ENCODE data around the gene EMX2.
"Not testable (repeated sequence)": the region's sequence is repeated elsewhere in the genome, so short reads cannot be mapped to it uniquely, and the experiment has no call there.

The EMX2 gene

GRCh38 chr10:117565068-117565467 is 22.5 kb downstream of the EMX2 start:
- Histone ChIP-seq H3K4me3 (ENCODE audit: low read length) (no peak overlapping the region), H3K27me3 (ENCODE audit: insufficient read depth, low read length) (peaks cover 4% of the 10 kb centered on the region), H3K9me3 (ENCODE audit: low read length) (no peaks in the 10 kb centered on the region), H3K4me1 (ENCODE audit: insufficient read depth, low read length) (no peaks in the 10 kb centered on the region), H2AFZ (ENCODE audit: low read depth, low read length) (no peak overlapping the region), H3K36me3 (ENCODE audit: insufficient read depth, low read length) (no peaks in the 10 kb centered on the region)

- no peaks in the 10 kb centered on the region for H3K4me1 ChIP-seq (ENCODE audit: insufficient read depth, low read length)
- no peaks in the 10 kb centered on the region for H3K36me3 ChIP-seq (ENCODE audit: insufficient read depth, low read length)
- no peaks in the 10 kb centered on the region for H3K27me3 ChIP-seq (ENCODE audit: insufficient read depth, low read length)
- no peak overlapping the region for H2AFZ ChIP-seq (ENCODE audit: low read depth, low read length)
- no peak overlapping the region for H3K4me3 ChIP-seq (ENCODE audit: low read length)
- H3K9me3 ChIP-seq (ENCODE audit: low read length) = no peaks in the 10 kb centered on the region
Observed at GRCh38 chr10:117568334-117568733, 25.8 kb downstream of the EMX2 start.

GRCh38 chr10:117569610-117570390 is 27.3 kb downstream of the EMX2 start:
- Histone ChIP-seq H3K4me1 (ENCODE audit: insufficient read depth, low read length) (no peaks in the 10 kb centered on the region), H3K36me3 (ENCODE audit: insufficient read depth, low read length) (no peaks in the 10 kb centered on the region), H3K27me3 (ENCODE audit: insufficient read depth, low read length) (no peaks in the 10 kb centered on the region), H3K4me3 (ENCODE audit: low read length) (no peak overlapping the region), H3K9me3 (ENCODE audit: low read length) (no peaks in the 10 kb centered on the region), H2AFZ (ENCODE audit: low read depth, low read length) (no peak overlapping the region)

GRCh38 chr10:117570880-117571279 is 28.3 kb downstream of the EMX2 start:
- H2AFZ ChIP-seq (ENCODE audit: low read depth, low read length) = no peak overlapping the region
- H3K4me3 ChIP-seq (ENCODE audit: low read length) = no peak overlapping the region
- H3K9me3 ChIP-seq (ENCODE audit: low read length) = no peaks in the 10 kb centered on the region
- H3K36me3 ChIP-seq (ENCODE audit: insufficient read depth, low read length) = no peaks in the 10 kb centered on the region
- H3K27me3 ChIP-seq (ENCODE audit: insufficient read depth, low read length) = peaks cover 2% of the 10 kb centered on the region
- no peaks in the 10 kb centered on the region for H3K4me1 ChIP-seq (ENCODE audit: insufficient read depth, low read length)

GRCh38 chr10:117574498-117575146 is 32.1 kb downstream of the EMX2 start:
- no peak overlapping the region for H3K4me3 ChIP-seq (ENCODE audit: low read length)
- no peaks in the 10 kb centered on the region for H3K36me3 ChIP-seq (ENCODE audit: insufficient read depth, low read length)
- peaks cover 2% of the 10 kb centered on the region for H3K27me3 ChIP-seq (ENCODE audit: insufficient read depth, low read length)
- H3K4me1 ChIP-seq (ENCODE audit: insufficient read depth, low read length) = no peaks in the 10 kb centered on the region
- H3K9me3 ChIP-seq (ENCODE audit: low read length) = no peaks in the 10 kb centered on the region
- no peak overlapping the region for H2AFZ ChIP-seq (ENCODE audit: low read depth, low read length)

- Histone ChIP-seq H3K9me3 (ENCODE audit: low read length) (no peaks in the 10 kb centered on the region), H3K27me3 (ENCODE audit: insufficient read depth, low read length) (peaks cover 2% of the 10 kb centered on the region), H3K4me1 (ENCODE audit: insufficient read depth, low read length) (no peaks in the 10 kb centered on the region), H3K4me3 (ENCODE audit: low read length) (no peak overlapping the region), H2AFZ (ENCODE audit: low read depth, low read length) (no peak overlapping the region), H3K36me3 (ENCODE audit: insufficient read depth, low read length) (no peaks in the 10 kb centered on the region)
Observed at GRCh38 chr10:117578490-117578889, 35.9 kb downstream of the EMX2 start.

GRCh38 chr10:117578999-117579590 is 36.5 kb downstream of the EMX2 start:
- H3K27me3 ChIP-seq (ENCODE audit: insufficient read depth, low read length) = peaks cover 2% of the 10 kb centered on the region
- H3K36me3 ChIP-seq (ENCODE audit: insufficient read depth, low read length) = no peaks in the 10 kb centered on the region
- H3K9me3 ChIP-seq (ENCODE audit: low read length) = no peaks in the 10 kb centered on the region
- no peak overlapping the region for H2AFZ ChIP-seq (ENCODE audit: low read depth, low read length)
- no peaks in the 10 kb centered on the region for H3K4me1 ChIP-seq (ENCODE audit: insufficient read depth, low read length)
- no peak overlapping the region for H3K4me3 ChIP-seq (ENCODE audit: low read length)

GRCh38 chr10:117581961-117582360 is 39.4 kb downstream of the EMX2 start:
- no peaks in the 10 kb centered on the region for H3K27me3 ChIP-seq (ENCODE audit: insufficient read depth, low read length)
- H3K9me3 ChIP-seq (ENCODE audit: low read length) = no peaks in the 10 kb centered on the region
- H2AFZ ChIP-seq (ENCODE audit: low read depth, low read length) = no peak overlapping the region
- no peaks in the 10 kb centered on the region for H3K4me1 ChIP-seq (ENCODE audit: insufficient read depth, low read length)
- no peaks in the 10 kb centered on the region for H3K36me3 ChIP-seq (ENCODE audit: insufficient read depth, low read length)
- H3K4me3 ChIP-seq (ENCODE audit: low read length) = no peak overlapping the region

GRCh38 chr10:117584831-117585230 is 42.3 kb downstream of the EMX2 start:
- not testable (repeated sequence) for H3K36me3 ChIP-seq (ENCODE audit: insufficient read depth, low read length); H2AFZ ChIP-seq (ENCODE audit: low read depth, low read length); H3K4me3 ChIP-seq (ENCODE audit: low read length); H3K4me1 ChIP-seq (ENCODE audit: insufficient read depth, low read length); H3K9me3 ChIP-seq (ENCODE audit: low read length); H3K27me3 ChIP-seq (ENCODE audit: insufficient read depth, low read length)

- Histone ChIP-seq H3K4me3 (ENCODE audit: low read length) (no peak overlapping the region), H2AFZ (ENCODE audit: low read depth, low read length) (no peak overlapping the region), H3K36me3 (ENCODE audit: insufficient read depth, low read length) (no peaks in the 10 kb centered on the region), H3K4me1 (ENCODE audit: insufficient read depth, low read length) (no peaks in the 10 kb centered on the region), H3K9me3 (ENCODE audit: low read length) (no peaks in the 10 kb centered on the region), H3K27me3 (ENCODE audit: insufficient read depth, low read length) (no peaks in the 10 kb centered on the region)
Observed at GRCh38 chr10:117587036-117587435, 44.5 kb downstream of the EMX2 start.

GRCh38 chr10:117590101-117590875 is 47.7 kb downstream of the EMX2 start:
- Histone ChIP-seq H2AFZ (ENCODE audit: low read depth, low read length) (no peak overlapping the region), H3K36me3 (ENCODE audit: insufficient read depth, low read length) (no peaks in the 10 kb centered on the region), H3K27me3 (ENCODE audit: insufficient read depth, low read length) (no peaks in the 10 kb centered on the region), H3K9me3 (ENCODE audit: low read length) (no peaks in the 10 kb centered on the region), H3K4me3 (ENCODE audit: low read length) (no peak overlapping the region), H3K4me1 (ENCODE audit: insufficient read depth, low read length) (no peaks in the 10 kb centered on the region)

- no peaks in the 10 kb centered on the region for H3K9me3 ChIP-seq (ENCODE audit: low read length)
- no peaks in the 10 kb centered on the region for H3K4me1 ChIP-seq (ENCODE audit: insufficient read depth, low read length)
- H3K4me3 ChIP-seq (ENCODE audit: low read length) = no peak overlapping the region
- no peaks in the 10 kb centered on the region for H3K27me3 ChIP-seq (ENCODE audit: insufficient read depth, low read length)
- no peaks in the 10 kb centered on the region for H3K36me3 ChIP-seq (ENCODE audit: insufficient read depth, low read length)
- no peak overlapping the region for H2AFZ ChIP-seq (ENCODE audit: low read depth, low read length)
Observed at GRCh38 chr10:117591043-117591442, 48.5 kb downstream of the EMX2 start.

GRCh38 chr10:117594722-117595121 is 52.2 kb downstream of the EMX2 start:
- H3K9me3 ChIP-seq (ENCODE audit: low read length) = no peaks in the 10 kb centered on the region
- H3K4me1 ChIP-seq (ENCODE audit: insufficient read depth, low read length) = no peaks in the 10 kb centered on the region
- H2AFZ ChIP-seq (ENCODE audit: low read depth, low read length) = no peak overlapping the region
- no peaks in the 10 kb centered on the region for H3K36me3 ChIP-seq (ENCODE audit: insufficient read depth, low read length)
- no peaks in the 10 kb centered on the region for H3K27me3 ChIP-seq (ENCODE audit: insufficient read depth, low read length)
- H3K4me3 ChIP-seq (ENCODE audit: low read length) = no peak overlapping the region
